ENCODE measurements around the gene PTGFRN. TPM values are rescaled to one million over a fixed set of nuclear protein-coding genes. Genes with fewer than 3 reads are reported as not detected.

The PTGFRN gene
- total and polyA plus RNA-seq, 9 of the 15 experiments (the other 6 are each of a cell fraction or from before 2014, with no cell fraction given) = 17.3 to 33.1 (median 25.7) TPM

GRCh38 chr1:116941670-116942069 is 32.0 kb downstream of the PTGFRN start (continued):
- TF ChIP-seq LARP7 (IDR thresholded peaks at IDR 0.05) = no peak
- TF ChIP-seq RFX1 (IDR thresholded peaks at IDR 0.05) = no peak
- no peak for TF ChIP-seq HOMEZ (CRISPR knock-in tag; IDR thresholded peaks at IDR 0.05)
- no peak for TF ChIP-seq RUNX1 (IDR thresholded peaks at IDR 0.05; ENCODE audit: low read depth)
- TF ChIP-seq XRCC4 (IDR thresholded peaks at IDR 0.05; ENCODE audit: extremely low read depth, insufficient read depth, insufficient read length) = no peak
- no peak for TF ChIP-seq ZBTB12 (CRISPR knock-in tag; IDR thresholded peaks at IDR 0.05)
- no peak for TF ChIP-seq ARNT (IDR thresholded peaks at IDR 0.05)
- TF ChIP-seq PRPF4 (IDR thresholded peaks at IDR 0.05; ENCODE audit: insufficient read depth, low read depth, low read length, poor library complexity, severe bottlenecking) = no peak
- TF ChIP-seq SMARCC2 (IDR thresholded peaks at IDR 0.05; ENCODE audit: low read depth) = no peak
- no peak for TF ChIP-seq ZNF75A (CRISPR knock-in tag; IDR thresholded peaks at IDR 0.05)

- H2AFZ ChIP-seq (ENCODE audit: low read depth, low read length) = no peak overlapping the region
- H3K9ac ChIP-seq (ENCODE audit: insufficient read depth in 1 of 2, low read depth in 2 of 2, low read length in 2 of 2) = 0 out of 4 replicates have a peak overlapping the region, but pooled peaks of 1 of the 2 experiments have one; percentile 36
- no peaks in the 10 kb centered on the region for H3K9me3 ChIP-seq (replicated peaks; ENCODE audit: control insufficient read depth, insufficient read depth, low read depth, low read length)
- no peak overlapping the region for H3K4me2 ChIP-seq (ENCODE audit: insufficient read depth, low read length)
- no peak overlapping the region for H3K4me3 ChIP-seq
- H3K79me2 ChIP-seq (ENCODE audit: control insufficient read depth, insufficient read depth, low read length) = no peaks in the 10 kb centered on the region
- intact Hi-C loops (cut with micrococcal nuclease) = no loop called here
- FAIRE-seq (no peak), DNase-seq (ENCODE audit: extremely low read depth in 1 of 4, low spot score in 3 of 4) (no peak), ATAC-seq (no peak)
- no peaks in the 10 kb centered on the region for H3K27me3 ChIP-seq (ENCODE audit: control insufficient read depth in 2 of 2, insufficient read depth in 2 of 2, low read length in 2 of 2)
- no peak overlapping the region for H3K27ac ChIP-seq (ENCODE audit: extremely low read depth, low read depth, low read length)
- POLR2A ChIA-PET = interaction anchor here (1.4 kb wide), 1 partner anchor 10 kb away, joined by 6 read pairs; no protein-coding TSS in a partner anchor
- no peaks in the 10 kb centered on the region for H3K9me1 ChIP-seq (ENCODE audit: control insufficient read depth, insufficient read depth, low read length)
- in situ Hi-C loops (cut with MboI) = no loop called here
- no peaks in the 10 kb centered on the region for H3K4me1 ChIP-seq (replicated peaks in 1 of 2; ENCODE audit: control insufficient read depth in 2 of 2, insufficient read depth in 2 of 2, low read length in 2 of 2)
- TF ChIP-seq EHMT2 (IDR thresholded peaks at IDR 0.05) (no peak), E2F4 (CRISPR knock-in tag; IDR thresholded peaks at IDR 0.05; ENCODE audit: low read depth) (no peak), HIVEP1 (CRISPR knock-in tag; IDR thresholded peaks at IDR 0.05) (no peak), CREBBP (IDR thresholded peaks at IDR 0.05; ENCODE audit: low read depth, low read length) (no peak)
- H4K20me1 ChIP-seq (replicated peaks; ENCODE audit: control insufficient read depth, insufficient read depth, low read length) = no peaks in the 10 kb centered on the region; the same call in 1 of the 2 replicates
- no TSS peak for BruUV-seq (replicated peaks)
- peaks cover 42% of the 10 kb centered on the region for H3K36me3 ChIP-seq (ENCODE audit: control insufficient read depth, insufficient read depth, low read length)
- CTCF ChIA-PET (ENCODE audit: low intra/inter-chr PET ratio) = no interaction called here
- WGBS (ENCODE audit: insufficient coverage, low coverage, missing lambda C conversion rate) = 86% methylated on average over 1 of the region's 1 CpG
These were observed 32.6 kb downstream of the PTGFRN start for GRCh38 chr1:116942344-116942743.
